B cell (primary cell): ENCODE data around the gene BHLHE40. TPM values are rescaled to one million over a fixed set of nuclear protein-coding genes. Genes with fewer than 3 reads are reported as not detected.

Experiments used
- ATAC-seq: fragments of 200-7000 bp; cut with Tn5 transposase; one replicate; pipeline ENCODE4 v1.10.0; 2021; ENCODE audit warnings: low read depth, mild to moderate bottlenecking, moderate number of reproducible peaks, moderate library complexity
- CTCF ChIA-PET: fragments of 350-600 bp; sonication (Branson Sonifier 250); formaldehyde crosslinking; loops from one replicate; lab custom pipeline; 2021; ENCODE audit warnings: antibody characterized with exemption, inconsistent platforms; lab: Charles Lee
- POLR2A ChIA-PET: fragments of 350-600 bp; sonication (Branson Sonifier 250); formaldehyde crosslinking; loops from one replicate; lab custom pipeline; 2021; ENCODE audit warnings: antibody characterized with exemption; lab: Charles Lee
- DNase-seq: peaks from one replicate; pipeline ENCODE4 v3.0.0; 2013
- H2AFZ ChIP-seq: 2 replicates; pipeline ENCODE4 v1.6.1; 2012; ENCODE audit warnings: mild to moderate bottlenecking, low read depth, low read length; ENCODE audit not compliant: insufficient read depth, poor library complexity, severe bottlenecking
- H3K27ac ChIP-seq, 2 donors: 1 replicate in 1 of 2; 2 replicates in 1 of 2; pipeline ENCODE4 v1.5.1; 2012 to 2013; ENCODE audit warnings: low read length in 2 of 2, mild to moderate bottlenecking in 2 of 2, moderate library complexity in 1 of 2
- H3K27me3 ChIP-seq, 4 experiments: fragments of 200-600 bp in 1 of 4; sonication (generic) in 1 of 4; replicated peaks in 1 of 4; 1 replicate in 2 of 4; 2 replicates in 2 of 4; pipeline versions ENCODE4 v1.6.1 to v1.7.0; 2013 to 2016; ENCODE audit warnings: low read length in 3 of 4, mild to moderate bottlenecking in 2 of 4, mixed read lengths in 1 of 4, moderate library complexity in 1 of 4; ENCODE audit not compliant: insufficient read depth in 4 of 4, control insufficient read depth in 3 of 4; ENCODE audit errors: control extremely low read depth in 1 of 4
- H3K36me3 ChIP-seq, 2 experiments: replicated peaks in 1 of 2; 1 replicate in 1 of 2; 2 replicates in 1 of 2; pipeline versions ENCODE4 v1.6.1 to v1.7.1; 2013; ENCODE audit warnings: low read length in 1 of 2; ENCODE audit not compliant: insufficient read depth in 2 of 2, control insufficient read depth in 1 of 2; ENCODE audit errors: control extremely low read depth in 1 of 2, extremely low read depth in 1 of 2
- H3K4me1 ChIP-seq, 2 donors: fragments of 200-600 bp in 1 of 2; sonication (generic) in 1 of 2; 1 replicate in 1 of 2; 2 replicates in 1 of 2; pipeline versions ENCODE4 v1.5.1 to v1.6.1; 2013 to 2017; ENCODE audit warnings: low read length in 2 of 2; ENCODE audit not compliant: control insufficient read depth in 2 of 2, insufficient read depth in 2 of 2
- H3K4me2 ChIP-seq: replicated peaks from 2 replicates; pipeline ENCODE3; 2012; ENCODE audit warnings: mild to moderate bottlenecking, low read depth, low read length; ENCODE audit not compliant: poor library complexity, severe bottlenecking
- H3K4me3 ChIP-seq, 5 experiments: fragments of 200-600 bp in 1 of 5; sonication (generic) in 1 of 5; 1 replicate in 3 of 5; 2 replicates in 2 of 5; pipeline versions ENCODE4 v1.5.1 to v1.7.0; 2011 to 2016; ENCODE audit warnings: low read length in 4 of 5, mild to moderate bottlenecking in 4 of 5, low read depth in 2 of 5, control low read depth in 1 of 5, moderate library complexity in 1 of 5; ENCODE audit not compliant: insufficient read depth in 1 of 5; ENCODE audit errors: control extremely low read depth in 1 of 5, extremely low read depth in 1 of 5
- H3K79me2 ChIP-seq: fragments of 200-600 bp; sonication (generic); one replicate; pipeline ENCODE4 v1.6.0; 2016; ENCODE audit warnings: low read length; ENCODE audit not compliant: control insufficient read depth, insufficient read depth
- H3K9ac ChIP-seq: fragments of 200-600 bp; sonication (generic); 2 replicates; pipeline ENCODE4 v1.6.1; 2017; ENCODE audit warnings: mild to moderate bottlenecking, low read length, moderate library complexity
- H3K9me3 ChIP-seq, 3 donors: one replicate each; pipeline versions ENCODE4 v1.6.1 to v1.7.1; 2013; ENCODE audit warnings: low read length in 2 of 3; ENCODE audit not compliant: control insufficient read depth in 2 of 3, insufficient read depth in 1 of 3; ENCODE audit errors: control extremely low read depth in 1 of 3
- H4K20me1 ChIP-seq: 2 replicates; pipeline ENCODE4 v1.6.0; 2012; ENCODE audit warnings: mild to moderate bottlenecking, low read length; ENCODE audit not compliant: insufficient read depth, control insufficient read depth, poor library complexity, severe bottlenecking
- H3K27ac Mint-ChIP-seq: one replicate; pipeline ENCODE4 v1.8.0; 2021; ENCODE audit warnings: mixed read lengths
- H3K27me3 Mint-ChIP-seq: one replicate; pipeline ENCODE4 v1.8.0; 2021; ENCODE audit warnings: mixed read lengths
- H3K4me1 Mint-ChIP-seq: one replicate; pipeline ENCODE4 v1.8.0; 2021; ENCODE audit warnings: mixed read lengths
- H3K4me3 Mint-ChIP-seq: one replicate; pipeline ENCODE4 v1.8.0; 2021; ENCODE audit warnings: mixed read lengths
- H3K9me3 Mint-ChIP-seq: one replicate; pipeline ENCODE4 v1.8.0; 2022; ENCODE audit warnings: mixed read lengths; ENCODE audit not compliant: insufficient read depth
- CTCF ChIP-seq: fragments of 200-600 bp; IDR thresholded peaks from one replicate; pipeline ENCODE4 v1.8.0; 2022; ENCODE audit warnings: antibody characterized with exemption, mild to moderate bottlenecking
- EZH2 ChIP-seq: IDR thresholded peaks from 2 replicates; pipeline ENCODE4 v1.6.1; 2012; ENCODE audit warnings: borderline replicate concordance, low read depth, mild to moderate bottlenecking, moderate library complexity, low read length; ENCODE audit not compliant: insufficient read depth, poor library complexity, severe bottlenecking
- WGBS: methylation state at CpG from one replicate; pipeline ENCODE4 v1.1.5; 2013; ENCODE audit warnings: missing lambda C conversion rate; ENCODE audit not compliant: insufficient coverage; 5-methylcytosine and 5-hydroxymethylcytosine counted together
- intact Hi-C: fragments of 100-400 bp; cut with micrococcal nuclease; formaldehyde crosslinking; loops from one replicate; pipeline ENCODE4 v1.10.0; 2022
- polyA plus RNA-seq: library from polyadenylated mRNA; depleted of rRNA; stranded (reverse); fragments of >200 nt; gene quantifications from 2 replicates; pipeline ENCODE4 v1.2.3, GENCODE V29; 2012
- total RNA-seq, 2 donors: library from RNA; stranded (reverse); fragments of 120-200 nt in 1 of 2; gene quantifications; 1 replicate in 1 of 2; 2 replicates in 1 of 2; pipeline versions ENCODE4 v1.2.3 to v1.2.4, GENCODE V29; 2013 to 2022

The BHLHE40 gene
- total and polyA plus RNA-seq, 2 donors (not counting 1 experiment from before 2014, with no cell fraction given) = 26.2 to 53.8 TPM

- Histone ChIP-seq H3K4me3 (no peak overlapping the region), H3K36me3 (no peaks in the 10 kb centered on the region), H3K9ac (no peak overlapping the region), H4K20me1 (no peaks in the 10 kb centered on the region), H3K9me3 (no peaks in the 10 kb centered on the region), H3K4me2 (peak overlapping the region; percentile 76), H3K27ac (peak overlapping the region; percentile 95 to 96), H3K4me1 (peaks cover 83 to 98% of the 10 kb centered on the region in 2 donors), H2AFZ (peak overlapping the region; percentile 8), H3K27me3 (no peaks in the 10 kb centered on the region), H3K79me2 (no peaks in the 10 kb centered on the region)
- Mint-ChIP-seq H3K4me1 (peaks cover 87% of the 10 kb centered on the region), H3K27ac (peak overlapping the region; percentile 94), H3K4me3 (peak overlapping the region; percentile 40), H3K9me3 (no peaks in the 10 kb centered on the region), H3K27me3 (no peaks in the 10 kb centered on the region)
- TF ChIP-seq CTCF (no peak), EZH2 (no peak)
- intact Hi-C loops = loop anchor here (2.0 to 5.0 kb wide), 3 partner anchors 14 to 110 kb away; partner anchors contain the start of gene ARL8B
- ChIA-PET CTCF (interaction anchor here (0.7 to 3.5 kb wide), 7 partner anchors 11 to 302 kb away, joined by 3 to 55 read pairs (median 12); partner anchors contain the start of gene BHLHE40), POLR2A (interaction anchor here (1.4 to 4.5 kb wide), 5 partner anchors 11 to 174 kb away, joined by 3 to 117 read pairs (median 5); partner anchors contain the start of genes BHLHE40 and EDEM1)
- ATAC-seq (peak; percentile 28), DNase-seq (peak; percentile 53)
- 50% methylated on average over 2 of the region's 5 CpGs for WGBS
These were observed 34.0 kb downstream of the BHLHE40 start for GRCh38 chr3:5013021-5013906.
